ENCODE measurements around the gene TNFRSF19. TPM values are rescaled to one million over a fixed set of nuclear protein-coding genes. Genes with fewer than 3 reads are reported as not detected.

The TNFRSF19 gene
- total RNA-seq, 1 experiment from 2014 or later, result 0.54 TPM

DNA sequence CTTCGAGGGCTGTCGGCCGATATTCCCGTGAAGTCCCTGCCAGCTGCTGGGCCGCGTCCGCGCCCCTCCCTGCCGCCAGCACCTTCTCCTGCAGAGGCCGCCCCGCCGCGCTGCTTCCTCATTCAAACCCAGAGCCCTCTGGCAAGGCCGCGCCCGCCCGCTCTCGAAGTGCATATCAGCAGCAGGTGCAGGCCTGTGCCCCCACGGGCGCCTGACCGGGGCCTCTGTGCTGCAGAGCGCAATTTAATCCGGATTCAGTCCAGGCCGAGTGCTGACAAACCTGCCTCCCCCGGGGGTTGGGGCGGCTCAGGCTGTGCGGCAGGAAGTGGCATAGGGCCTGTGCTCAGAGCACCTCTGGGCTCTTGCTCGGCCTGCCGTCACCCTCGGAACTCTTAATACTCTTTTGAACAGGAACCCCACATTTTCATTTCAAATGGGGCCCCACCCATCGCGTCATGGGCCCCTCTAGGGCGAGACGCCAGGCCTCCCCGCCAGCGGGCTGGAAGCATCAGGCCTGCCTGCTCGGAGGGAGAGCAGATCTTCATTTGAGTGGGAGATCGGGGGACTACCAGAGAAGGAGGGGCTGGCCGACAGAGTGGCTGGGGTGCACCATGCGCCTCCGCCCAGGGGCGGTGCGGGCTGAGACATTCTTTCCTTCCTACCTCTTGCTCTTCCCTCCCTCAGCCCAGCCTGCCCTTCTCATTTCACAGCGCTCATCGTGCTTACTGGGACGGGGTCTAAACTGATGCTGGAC lies 125.7 kb downstream of the TNFRSF19 start:
- Histone ChIP-seq H3K4me1 (ENCODE audit: control insufficient read depth, insufficient read depth, low read length) (no peaks in the 10 kb centered on the region), H3K36me3 (ENCODE audit: control insufficient read depth, insufficient read depth, low read length) (no peaks in the 10 kb centered on the region), H3K4me3 (ENCODE audit: low read depth in 2 of 2, low read length in 2 of 2) (no peak overlapping the region), H3K27ac (ENCODE audit: low read length) (no peak overlapping the region), H3K9me3 (ENCODE audit: control insufficient read depth, insufficient read depth, low read depth, low read length) (no peaks in the 10 kb centered on the region), H3K27me3 (ENCODE audit: control insufficient read depth, insufficient read depth, low read length) (no peaks in the 10 kb centered on the region)
- POLR2A ChIA-PET, result no interaction called here
- TF ChIP-seq, protein P1, sequence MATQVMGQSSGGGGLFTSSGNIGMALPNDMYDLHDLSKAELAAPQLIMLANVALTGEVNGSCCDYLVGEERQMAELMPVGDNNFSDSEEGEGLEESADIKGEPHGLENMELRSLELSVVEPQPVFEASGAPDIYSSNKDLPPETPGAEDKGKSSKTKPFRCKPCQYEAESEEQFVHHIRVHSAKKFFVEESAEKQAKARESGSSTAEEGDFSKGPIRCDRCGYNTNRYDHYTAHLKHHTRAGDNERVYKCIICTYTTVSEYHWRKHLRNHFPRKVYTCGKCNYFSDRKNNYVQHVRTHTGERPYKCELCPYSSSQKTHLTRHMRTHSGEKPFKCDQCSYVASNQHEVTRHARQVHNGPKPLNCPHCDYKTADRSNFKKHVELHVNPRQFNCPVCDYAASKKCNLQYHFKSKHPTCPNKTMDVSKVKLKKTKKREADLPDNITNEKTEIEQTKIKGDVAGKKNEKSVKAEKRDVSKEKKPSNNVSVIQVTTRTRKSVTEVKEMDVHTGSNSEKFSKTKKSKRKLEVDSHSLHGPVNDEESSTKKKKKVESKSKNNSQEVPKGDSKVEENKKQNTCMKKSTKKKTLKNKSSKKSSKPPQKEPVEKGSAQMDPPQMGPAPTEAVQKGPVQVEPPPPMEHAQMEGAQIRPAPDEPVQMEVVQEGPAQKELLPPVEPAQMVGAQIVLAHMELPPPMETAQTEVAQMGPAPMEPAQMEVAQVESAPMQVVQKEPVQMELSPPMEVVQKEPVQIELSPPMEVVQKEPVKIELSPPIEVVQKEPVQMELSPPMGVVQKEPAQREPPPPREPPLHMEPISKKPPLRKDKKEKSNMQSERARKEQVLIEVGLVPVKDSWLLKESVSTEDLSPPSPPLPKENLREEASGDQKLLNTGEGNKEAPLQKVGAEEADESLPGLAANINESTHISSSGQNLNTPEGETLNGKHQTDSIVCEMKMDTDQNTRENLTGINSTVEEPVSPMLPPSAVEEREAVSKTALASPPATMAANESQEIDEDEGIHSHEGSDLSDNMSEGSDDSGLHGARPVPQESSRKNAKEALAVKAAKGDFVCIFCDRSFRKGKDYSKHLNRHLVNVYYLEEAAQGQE (IDR thresholded peaks at IDR 0.05; ENCODE audit: insufficient read depth in 1 of 2, low read depth in 2 of 2, low read length in 1 of 2), result no peak
- TF ChIP-seq SIN3A (IDR thresholded peaks at IDR 0.05; ENCODE audit: borderline replicate concordance, insufficient read depth, low read depth, low read length) (no peak), POLR2AphosphoS5 (IDR thresholded peaks at IDR 0.05; ENCODE audit: low read depth, low read length) (no peak), TCF7L2 (IDR thresholded peaks at IDR 0.05; ENCODE audit: low read depth, low read length) (no peak)
- TF ChIP-seq, protein P2, sequence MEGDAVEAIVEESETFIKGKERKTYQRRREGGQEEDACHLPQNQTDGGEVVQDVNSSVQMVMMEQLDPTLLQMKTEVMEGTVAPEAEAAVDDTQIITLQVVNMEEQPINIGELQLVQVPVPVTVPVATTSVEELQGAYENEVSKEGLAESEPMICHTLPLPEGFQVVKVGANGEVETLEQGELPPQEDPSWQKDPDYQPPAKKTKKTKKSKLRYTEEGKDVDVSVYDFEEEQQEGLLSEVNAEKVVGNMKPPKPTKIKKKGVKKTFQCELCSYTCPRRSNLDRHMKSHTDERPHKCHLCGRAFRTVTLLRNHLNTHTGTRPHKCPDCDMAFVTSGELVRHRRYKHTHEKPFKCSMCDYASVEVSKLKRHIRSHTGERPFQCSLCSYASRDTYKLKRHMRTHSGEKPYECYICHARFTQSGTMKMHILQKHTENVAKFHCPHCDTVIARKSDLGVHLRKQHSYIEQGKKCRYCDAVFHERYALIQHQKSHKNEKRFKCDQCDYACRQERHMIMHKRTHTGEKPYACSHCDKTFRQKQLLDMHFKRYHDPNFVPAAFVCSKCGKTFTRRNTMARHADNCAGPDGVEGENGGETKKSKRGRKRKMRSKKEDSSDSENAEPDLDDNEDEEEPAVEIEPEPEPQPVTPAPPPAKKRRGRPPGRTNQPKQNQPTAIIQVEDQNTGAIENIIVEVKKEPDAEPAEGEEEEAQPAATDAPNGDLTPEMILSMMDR (IDR thresholded peaks at IDR 0.05), result no peak
- ATAC-seq (no peak), DNase-seq (ENCODE audit: low read depth, low spot score) (no peak)
- BruUV-seq (replicated peaks), result no TSS peak
- CTCF ChIA-PET, result no interaction called here
- in situ Hi-C loops (cut with HindIII; ENCODE audit: low pct_unique_long_range_greater_than_20kb, low sequenced_read_pairs) (no loop called here), intact Hi-C loops (cut with micrococcal nuclease; ENCODE audit: unreplicated experiment) (no loop called here)

DNA sequence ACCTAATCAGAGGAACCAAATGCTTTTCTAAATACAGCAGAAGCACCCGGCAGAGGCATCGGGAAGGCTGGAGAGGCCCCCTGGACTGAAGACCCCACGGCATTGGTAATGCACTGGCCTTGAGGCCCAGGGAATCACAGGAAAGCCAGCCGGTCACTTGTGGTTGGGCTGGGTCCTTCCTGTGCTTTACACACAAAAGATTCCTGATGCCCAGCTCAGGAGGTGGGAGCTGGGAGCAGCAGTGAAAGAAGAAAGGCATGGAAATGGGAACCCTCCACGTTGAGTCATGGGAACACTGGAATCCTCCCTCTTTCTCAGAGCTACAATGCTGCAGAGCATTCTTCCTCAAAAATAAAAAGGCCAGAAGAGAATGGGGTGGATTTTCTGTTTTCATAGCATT lies 126.4 kb downstream of the TNFRSF19 start:
- H3K27ac ChIP-seq (ENCODE audit: low read length), result no peak overlapping the region

More for the DNA sequence above, 126.4 kb downstream of the TNFRSF19 start:
- DNase-seq (ENCODE audit: low read depth, low spot score) (no peak), ATAC-seq (no peak)
- H3K4me3 ChIP-seq (ENCODE audit: low read depth in 2 of 2, low read length in 2 of 2), result no peak overlapping the region
- in situ Hi-C loops (cut with HindIII; ENCODE audit: low pct_unique_long_range_greater_than_20kb, low sequenced_read_pairs), result no loop called here
- ChIA-PET POLR2A (no interaction called here), CTCF (no interaction called here)
- BruUV-seq (replicated peaks), result no TSS peak
- TF ChIP-seq, protein P1 (IDR thresholded peaks at IDR 0.05; ENCODE audit: insufficient read depth in 1 of 2, low read depth in 2 of 2, low read length in 1 of 2), result no peak
- TF ChIP-seq TCF7L2 (IDR thresholded peaks at IDR 0.05; ENCODE audit: low read depth, low read length), result no peak
- no peak for TF ChIP-seq POLR2AphosphoS5 (IDR thresholded peaks at IDR 0.05; ENCODE audit: low read depth, low read length)
- TF ChIP-seq SIN3A (IDR thresholded peaks at IDR 0.05; ENCODE audit: borderline replicate concordance, insufficient read depth, low read depth, low read length), result no peak
- TF ChIP-seq, protein P2 (IDR thresholded peaks at IDR 0.05), result no peak
- H3K36me3 ChIP-seq (ENCODE audit: control insufficient read depth, insufficient read depth, low read length), result no peaks in the 10 kb centered on the region
- intact Hi-C loops (cut with micrococcal nuclease; ENCODE audit: unreplicated experiment), result no loop called here
- no peaks in the 10 kb centered on the region for H3K9me3 ChIP-seq (ENCODE audit: control insufficient read depth, insufficient read depth, low read depth, low read length)
- H3K4me1 ChIP-seq (ENCODE audit: control insufficient read depth, insufficient read depth, low read length), result no peaks in the 10 kb centered on the region
- H3K27me3 ChIP-seq (ENCODE audit: control insufficient read depth, insufficient read depth, low read length), result no peaks in the 10 kb centered on the region

Data from Panc1 (cell line).